CD4-positive, alpha-beta T cell treated with Interleukin-4 for 1 hour (primary cell): ENCODE measurements around the gene RASA3.
"Not testable (repeated sequence)": the region's sequence is repeated elsewhere in the genome, so short reads cannot be mapped to it uniquely, and the experiment has no call there.

Source experiments
- DNase-seq, 2 donors: peaks; one replicate each; pipeline ENCODE4 v3.0.0-alpha.2; 2020 to 2022

Gene RASA3

DNA sequence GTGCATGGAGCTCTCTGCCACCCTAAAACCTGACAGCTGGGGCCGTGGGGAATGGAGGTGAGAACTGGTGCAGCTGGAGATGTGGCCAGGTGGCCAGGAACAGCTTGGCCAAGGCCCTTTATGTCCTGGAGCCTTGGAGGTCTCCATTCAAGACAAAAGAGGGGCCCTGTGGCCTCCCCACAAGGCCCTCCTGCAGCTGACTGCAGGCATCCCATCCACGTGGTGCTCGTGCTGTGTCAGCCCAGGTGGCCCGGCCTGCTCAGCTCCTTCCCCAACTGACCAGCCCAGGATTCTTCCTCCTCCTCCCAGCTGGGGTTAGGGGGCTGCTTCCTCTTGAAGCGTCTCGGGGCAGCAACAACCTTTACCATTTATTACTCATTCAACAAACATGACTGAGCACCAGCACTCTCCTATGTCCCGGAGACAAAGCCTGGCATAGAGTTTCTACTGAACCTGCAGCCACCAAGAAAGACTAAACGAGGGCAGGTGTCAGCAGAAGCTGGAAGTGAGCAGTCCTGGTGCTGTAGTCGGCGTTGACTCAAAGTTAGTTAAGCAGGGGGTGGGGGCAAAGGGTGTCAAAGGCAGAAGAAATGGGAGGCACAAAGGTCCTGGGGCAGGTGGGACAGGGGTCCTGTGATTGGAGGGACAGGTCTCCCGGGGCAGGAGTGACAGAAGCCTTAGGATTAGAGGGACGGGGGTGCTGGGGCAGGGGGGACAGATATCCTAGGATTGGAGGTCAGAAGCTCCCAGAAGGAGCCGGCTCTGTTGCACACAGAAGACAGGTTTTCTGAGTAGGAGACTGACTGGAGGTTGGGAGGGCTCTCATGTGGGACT is 135.3 kb downstream of the RASA3 start:
- no peak for DNase-seq

DNA sequence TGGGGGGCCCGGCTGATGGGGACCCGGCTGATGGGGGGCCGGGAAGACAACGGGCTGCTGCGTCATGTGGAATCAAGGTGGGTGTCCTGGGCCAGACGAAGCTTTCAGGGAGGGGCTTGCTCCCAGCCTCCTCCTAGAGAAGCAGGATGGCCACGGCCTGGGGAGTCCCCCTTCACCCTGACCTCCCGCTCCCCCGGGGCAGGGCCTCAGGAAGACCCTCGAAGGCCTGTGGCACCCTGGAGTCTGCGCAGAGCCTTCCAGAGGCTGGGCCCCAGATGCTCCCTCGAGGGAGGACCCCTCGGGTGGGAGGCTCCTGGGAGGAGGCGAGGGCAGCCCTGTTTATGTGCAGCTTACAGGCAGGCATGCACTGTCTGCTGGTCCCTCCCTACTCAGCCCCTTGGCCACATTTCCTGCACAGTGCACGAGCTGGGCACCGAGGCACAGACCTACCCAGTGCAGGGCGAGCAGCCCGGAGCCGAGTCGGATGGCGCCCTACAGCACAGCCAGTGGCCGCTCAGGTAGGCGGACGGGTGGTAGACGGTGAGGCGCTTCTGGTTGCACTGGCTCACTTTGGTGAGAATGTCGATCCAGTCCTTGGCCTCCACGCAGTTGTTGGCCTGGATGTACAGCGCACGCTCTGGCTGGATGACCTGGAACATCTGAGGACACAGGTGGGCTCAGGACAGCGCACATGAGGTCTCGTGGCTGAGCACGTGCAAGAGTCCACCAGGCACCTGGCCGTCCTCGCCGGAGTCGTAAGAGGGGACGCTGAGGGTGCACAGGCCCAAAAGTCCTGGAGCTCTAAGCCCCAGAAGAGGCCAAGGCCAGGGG is 136.1 kb downstream of the RASA3 start:
- no peak for DNase-seq

DNA sequence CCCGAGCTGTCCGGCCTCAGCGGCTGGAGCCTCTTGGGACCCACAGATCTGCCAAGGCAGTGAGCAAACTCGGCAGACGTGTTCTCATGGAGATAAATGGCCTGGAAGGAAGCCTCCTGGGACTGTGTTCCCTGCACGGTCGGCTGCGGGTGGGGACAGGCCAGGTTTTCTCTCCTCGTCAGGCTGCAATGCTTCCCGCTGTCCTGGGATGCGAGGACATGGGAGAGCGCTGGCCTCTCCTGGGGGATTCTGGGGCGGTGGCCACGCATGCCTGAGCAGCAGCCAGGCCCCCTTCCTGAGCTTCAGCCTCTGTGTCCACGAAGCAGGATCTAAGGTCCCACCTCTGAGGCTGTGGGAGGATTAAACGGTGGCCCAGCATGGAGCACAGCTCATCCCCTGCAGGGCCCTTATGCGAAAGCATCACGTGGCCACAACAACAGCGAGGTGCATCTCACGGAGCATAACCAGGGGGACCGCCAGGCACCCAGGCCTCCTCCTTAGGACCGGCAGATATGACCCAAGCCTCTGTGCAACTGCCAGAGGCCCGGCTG is 137.3 kb downstream of the RASA3 start:
- DNase-seq: no peak

DNA sequence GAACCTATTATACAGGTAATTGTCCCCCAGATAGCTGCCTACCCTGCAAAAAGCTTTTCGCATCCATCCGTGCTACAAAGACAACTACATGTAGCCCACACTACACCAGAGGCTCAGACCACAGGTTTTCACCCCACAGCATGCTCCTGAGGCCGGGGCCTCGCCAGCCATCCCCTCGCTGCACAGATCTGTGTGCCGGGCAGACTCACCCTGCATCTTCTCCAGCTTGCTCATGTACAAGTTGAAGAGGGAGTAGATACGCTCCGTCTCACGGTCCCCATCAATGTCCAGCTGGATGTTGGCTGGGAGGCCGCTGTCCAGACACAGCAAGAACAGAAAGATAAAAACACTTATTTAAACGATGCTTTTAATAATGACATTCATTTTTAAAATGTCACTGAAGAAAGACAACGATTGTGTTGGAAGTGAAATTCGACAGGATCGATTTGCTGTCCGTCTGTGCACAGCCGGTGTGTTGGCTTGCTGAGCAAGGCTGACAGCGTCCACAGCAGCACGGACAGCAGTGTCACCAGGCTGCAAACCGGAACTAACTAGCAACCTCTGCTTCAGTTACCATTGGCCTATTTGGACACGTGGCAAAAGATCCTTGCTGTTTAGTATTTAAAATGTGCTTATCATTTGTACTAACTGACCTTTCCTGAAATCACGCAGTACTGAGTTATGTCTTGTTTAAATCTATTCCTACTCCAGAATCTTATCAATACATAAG is 140.0 kb downstream of the RASA3 start:
- DNase-seq: no peak

DNA sequence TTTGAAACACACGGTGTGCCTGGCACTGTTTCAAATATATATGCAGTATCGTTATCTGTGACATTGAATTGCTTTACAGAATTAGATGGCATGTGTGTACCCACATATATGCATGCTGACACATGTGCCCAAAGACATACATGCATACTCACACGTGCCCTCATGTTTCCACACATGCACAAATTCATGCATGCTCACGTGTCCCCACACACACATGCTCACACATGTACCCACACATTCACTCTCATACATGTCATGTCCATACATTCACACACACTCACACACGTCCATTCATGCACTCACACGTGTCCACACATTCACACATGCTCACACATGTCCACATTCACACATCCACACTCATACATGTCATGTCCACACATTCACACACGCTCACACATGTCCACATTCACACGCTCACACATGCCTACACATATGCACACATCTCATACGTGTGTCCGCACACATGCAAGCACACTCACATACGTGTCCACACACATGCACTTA is 140.7 kb downstream of the RASA3 start:
- DNase-seq: no peak

DNA sequence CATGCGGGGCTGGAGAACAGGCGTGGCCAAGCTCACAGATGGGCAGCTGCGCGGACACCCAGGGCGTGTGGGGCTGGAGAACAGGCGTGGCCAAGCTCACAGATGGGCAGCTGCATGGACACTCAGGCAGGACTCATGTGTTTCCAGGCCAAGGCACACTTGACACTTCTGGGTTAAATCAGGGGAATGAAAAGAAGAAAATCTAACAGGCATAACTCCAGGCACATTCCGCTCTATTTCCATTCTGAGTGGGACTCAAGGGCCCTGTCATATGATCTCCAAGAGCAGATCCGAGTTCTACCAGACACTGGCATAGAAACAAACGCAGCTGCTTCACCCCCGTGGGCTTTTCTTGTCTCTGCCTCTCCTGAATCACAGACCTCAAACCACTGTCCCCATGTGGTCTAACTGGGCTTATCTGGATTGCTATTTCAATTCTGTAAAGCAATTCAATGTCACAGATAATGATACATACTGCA is 141.2 kb downstream of the RASA3 start:
- DNase-seq: no peak

DNA sequence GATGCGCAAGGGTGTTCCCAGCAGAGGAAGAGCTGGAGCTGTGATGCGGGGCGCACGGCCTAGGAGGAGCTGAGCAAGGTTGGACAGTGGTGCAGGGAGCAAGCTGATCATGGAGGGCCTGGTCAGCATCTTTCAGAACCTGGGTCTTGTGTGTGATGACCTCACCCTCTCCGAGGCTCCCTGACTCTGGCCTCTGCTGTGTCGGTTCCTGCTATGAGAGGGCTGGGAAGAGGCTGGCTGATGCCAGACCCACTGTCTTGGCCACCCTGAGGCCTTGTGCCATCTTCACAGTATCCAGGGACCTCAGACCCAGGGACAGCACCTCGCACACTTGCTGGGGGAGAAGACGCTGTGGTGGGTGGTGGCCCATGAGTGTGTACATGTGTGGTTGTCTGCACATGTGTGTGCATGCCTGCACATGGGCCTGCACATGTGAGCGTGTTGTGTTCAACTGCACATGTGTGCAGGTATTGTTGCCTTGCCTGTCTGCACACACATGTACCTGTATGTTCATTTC is 142.0 kb downstream of the RASA3 start:
- no peak for DNase-seq

DNA sequence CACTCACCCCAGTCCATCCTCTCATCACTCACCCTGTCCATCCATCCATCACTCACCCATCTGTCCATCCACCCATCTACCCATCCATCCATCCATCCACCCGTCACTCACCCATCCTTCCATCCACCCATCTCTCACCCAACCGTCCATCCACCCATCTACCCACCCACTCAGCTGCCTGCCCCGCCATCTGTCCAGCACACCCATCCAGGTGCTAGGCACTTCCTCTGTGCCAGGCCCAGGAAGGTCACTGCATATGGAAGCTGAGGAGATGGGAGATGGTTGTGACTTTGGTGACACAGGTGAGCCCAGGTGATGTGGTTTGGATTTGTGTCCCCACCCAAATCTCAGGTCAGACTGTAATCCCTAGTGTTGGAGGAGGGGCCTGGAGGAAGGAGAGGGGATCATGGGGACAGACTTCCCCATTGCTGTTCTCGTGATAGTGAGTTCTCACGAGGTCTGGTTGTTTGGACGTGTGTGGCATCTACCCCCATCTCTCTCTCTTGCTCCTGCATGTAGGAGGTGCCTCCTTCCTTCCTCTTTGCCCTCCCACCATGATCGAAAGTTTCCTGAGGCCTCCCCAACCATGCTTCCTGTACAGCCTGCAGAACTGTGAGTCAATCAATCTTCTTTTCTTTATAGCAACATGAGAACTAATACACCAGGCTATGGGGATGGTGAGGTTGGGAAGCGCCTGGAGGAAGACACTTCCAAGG is 142.7 kb downstream of the RASA3 start:
- DNase-seq: no peak

DNA sequence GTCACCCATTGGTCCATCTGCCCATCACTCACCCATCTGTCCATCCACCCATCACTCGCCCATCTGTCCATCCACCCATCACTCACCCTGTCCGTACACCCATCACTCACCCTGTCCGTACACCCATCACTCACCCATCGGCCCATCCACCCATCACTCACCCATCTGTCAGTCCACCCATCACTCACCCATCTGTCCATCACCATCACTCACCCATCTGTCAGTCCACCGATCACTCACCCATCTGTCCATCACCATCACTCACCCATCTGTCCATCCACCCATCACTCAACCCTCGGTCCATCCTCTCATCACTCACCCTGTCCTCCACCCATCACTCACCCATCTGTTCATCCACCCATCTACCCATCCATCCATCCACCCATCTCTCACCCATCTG is 143.6 kb downstream of the RASA3 start:
- not testable (repeated sequence) for DNase-seq

DNA sequence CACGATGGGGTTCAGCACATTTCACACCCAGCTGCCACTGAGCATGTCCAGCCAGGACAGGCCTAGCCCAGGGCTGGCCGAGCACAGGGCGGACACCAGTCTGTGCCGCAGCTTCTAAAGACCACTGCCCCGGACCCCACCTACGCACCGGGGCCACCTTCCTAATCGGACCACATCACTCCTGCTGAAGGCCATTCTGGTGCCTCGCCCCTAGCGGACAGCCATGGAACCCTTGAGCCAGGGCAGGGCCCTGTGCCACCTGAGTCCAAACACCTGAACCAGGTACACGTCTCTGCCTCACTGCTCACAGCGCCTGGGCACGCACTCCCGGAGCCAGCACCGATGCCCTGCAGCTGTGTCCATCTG is 150.1 kb downstream of the RASA3 start:
- DNase-seq: no peak

DNA sequence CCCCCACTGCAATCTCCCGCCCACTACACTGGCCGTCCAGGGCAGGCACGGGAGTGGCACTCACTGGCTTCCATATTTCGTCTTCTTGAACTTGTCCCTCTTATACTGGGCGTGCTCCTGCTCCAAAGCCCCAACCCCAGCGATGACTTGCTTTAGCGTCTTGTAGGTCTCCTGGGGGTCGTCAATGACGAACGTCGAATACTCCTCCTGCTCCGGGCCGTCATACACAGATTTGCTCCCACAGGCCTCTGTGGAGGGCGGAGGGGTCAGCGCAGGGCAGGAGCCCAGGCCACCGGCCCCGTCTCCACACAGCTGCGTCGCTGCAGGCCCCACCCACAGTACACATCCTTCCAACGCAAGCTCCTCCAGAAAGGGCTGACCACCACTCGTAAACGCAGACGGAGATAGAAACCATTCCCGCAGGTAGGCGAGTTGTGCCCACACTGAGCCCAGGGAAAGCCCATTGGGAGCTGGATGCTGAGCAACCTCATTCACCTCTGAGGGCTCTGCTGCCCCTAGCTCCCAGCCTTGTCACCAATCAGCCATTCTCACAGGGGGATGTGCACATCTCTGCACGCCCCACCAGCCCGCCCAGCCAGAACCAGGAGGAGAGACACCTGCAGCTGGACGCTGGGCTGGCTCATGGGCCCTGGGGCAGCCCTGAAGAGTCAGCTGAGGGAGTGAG is 150.7 kb downstream of the RASA3 start:
- no peak for DNase-seq

DNA sequence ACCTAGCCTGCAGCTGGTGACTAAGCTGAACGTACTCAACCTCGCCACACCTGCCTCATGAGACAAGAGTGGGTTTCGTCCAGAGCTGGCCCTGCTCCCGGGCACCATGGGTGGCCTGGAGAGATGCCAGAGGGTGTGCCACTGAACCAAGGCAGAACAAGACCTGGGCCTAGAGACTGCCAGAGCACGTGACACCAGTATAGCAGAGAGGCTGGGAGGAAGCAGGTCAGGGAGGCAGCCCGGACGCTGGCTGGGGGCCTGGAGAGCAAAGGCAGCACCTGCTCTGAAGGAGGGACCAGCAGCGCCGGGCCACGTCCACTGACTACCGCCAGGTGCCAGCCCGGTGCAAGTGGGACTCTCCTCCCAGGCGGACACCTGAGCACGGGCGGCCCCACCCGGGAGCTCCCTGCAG is 151.2 kb downstream of the RASA3 start:
- DNase-seq: no peak

DNA sequence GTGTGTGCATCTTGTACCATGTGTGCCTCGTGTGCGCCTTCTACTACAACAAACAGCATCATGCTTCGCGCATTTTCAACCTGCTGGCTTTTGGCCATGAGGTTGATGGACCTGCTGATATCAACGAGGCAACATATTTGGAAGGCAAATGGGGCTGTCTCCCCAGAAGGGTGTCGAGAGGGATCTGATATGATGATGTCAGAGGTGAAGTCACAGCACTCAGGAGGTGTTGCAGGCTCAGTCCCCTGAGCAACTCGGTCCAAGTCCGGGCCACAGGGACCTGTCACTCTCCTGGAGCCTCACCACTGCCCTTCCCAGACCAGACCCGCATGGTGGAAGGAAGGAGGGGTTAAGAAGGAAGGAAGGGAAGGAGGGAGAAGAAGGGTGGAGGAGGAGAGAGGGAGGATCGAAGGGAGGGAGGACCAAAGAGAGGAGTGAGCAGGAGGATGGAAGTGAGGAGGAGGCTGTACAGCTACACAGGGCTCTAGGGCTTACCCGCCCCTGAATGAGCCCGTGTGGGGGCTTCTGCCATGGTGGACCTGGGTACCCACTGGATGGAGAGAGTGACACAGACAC is 151.8 kb downstream of the RASA3 start:
- DNase-seq: no peak

DNA sequence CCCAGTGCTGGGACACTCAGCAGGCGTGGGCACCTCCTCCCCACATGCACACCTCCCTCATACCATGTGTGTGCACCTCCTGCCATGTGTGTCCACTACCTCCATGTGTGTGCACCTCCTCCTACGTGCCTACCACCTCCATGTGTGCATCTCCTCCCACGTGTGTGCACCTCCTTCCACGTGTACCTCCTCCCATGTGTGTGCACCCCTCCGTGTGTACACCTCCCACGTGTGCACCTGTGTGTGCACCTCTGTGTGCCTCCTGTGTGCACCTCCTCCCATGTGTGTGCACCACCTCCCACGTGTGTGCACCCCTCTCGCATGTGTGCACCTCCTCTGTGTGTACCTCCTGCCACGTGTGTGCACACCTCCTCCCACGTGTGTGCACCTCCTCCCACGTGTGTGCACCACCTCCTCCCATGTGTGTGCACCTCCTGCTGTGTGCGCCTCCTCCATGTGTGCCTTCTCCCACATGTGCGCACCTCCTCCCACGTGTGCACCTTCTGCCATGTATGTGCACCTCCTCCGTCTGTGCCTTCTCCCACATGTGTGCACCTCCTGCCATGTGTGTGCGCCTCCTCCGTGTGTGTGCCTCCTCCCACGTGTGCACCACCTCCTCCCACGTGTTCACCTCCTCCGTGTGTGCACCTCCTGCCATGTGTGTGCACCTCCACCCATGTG is 152.5 kb downstream of the RASA3 start:
- no peak for DNase-seq

DNA sequence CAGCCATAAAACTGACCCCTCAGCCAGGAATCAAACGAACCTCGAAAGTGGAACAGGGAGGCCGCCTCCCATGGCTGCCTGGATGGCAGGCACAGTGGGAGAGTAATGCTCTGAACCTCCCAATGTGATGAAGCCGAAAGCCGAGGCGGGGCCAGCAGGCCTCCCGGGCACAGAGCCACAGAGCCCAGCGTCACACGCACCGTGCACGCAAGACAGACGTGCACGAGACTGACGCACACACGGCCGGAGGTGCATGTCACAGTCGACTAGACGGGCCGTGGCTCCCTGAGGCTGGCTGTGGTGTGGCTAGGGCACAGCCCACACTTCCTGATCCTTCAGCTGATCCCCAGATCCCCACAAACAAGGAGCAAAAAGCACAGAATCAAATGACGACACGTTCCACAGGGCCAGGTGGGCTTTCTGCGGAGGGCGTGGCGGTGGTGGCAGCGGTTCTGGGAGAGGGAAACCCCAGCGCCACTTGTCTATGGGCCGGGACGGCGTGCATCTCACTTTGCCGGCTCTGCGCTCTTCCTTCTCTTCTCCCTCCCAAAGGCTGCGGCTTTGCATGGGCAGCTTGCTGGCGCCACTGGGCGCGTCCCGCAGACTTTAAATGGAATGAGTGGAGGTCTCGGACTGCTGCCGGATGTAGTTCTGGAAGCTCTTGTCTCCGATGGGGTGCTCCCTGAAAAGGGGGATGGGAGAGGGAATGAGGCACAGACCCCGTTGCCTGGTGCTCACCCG is 153.5 kb downstream of the RASA3 start:
- no peak for DNase-seq

DNA sequence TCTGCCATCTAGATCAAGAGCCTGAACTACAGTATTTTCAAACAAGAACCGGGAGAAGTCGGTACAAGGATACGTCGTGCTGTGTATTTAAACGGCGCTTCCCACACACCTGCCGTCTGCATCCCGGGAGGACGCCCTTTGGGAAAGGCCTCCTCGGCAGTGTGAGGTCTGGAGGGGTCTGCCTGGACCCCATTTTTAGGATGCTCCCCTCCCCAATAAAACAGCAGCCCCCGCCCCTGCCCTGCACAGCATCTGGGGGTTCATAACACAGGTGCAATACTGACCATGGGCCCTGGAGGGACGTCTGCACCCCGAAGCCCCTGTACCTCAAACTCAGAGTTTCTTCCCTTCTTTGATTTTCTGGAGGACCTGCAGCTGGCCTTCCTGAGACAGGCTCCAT is 154.4 kb downstream of the RASA3 start:
- DNase-seq: no peak

DNA sequence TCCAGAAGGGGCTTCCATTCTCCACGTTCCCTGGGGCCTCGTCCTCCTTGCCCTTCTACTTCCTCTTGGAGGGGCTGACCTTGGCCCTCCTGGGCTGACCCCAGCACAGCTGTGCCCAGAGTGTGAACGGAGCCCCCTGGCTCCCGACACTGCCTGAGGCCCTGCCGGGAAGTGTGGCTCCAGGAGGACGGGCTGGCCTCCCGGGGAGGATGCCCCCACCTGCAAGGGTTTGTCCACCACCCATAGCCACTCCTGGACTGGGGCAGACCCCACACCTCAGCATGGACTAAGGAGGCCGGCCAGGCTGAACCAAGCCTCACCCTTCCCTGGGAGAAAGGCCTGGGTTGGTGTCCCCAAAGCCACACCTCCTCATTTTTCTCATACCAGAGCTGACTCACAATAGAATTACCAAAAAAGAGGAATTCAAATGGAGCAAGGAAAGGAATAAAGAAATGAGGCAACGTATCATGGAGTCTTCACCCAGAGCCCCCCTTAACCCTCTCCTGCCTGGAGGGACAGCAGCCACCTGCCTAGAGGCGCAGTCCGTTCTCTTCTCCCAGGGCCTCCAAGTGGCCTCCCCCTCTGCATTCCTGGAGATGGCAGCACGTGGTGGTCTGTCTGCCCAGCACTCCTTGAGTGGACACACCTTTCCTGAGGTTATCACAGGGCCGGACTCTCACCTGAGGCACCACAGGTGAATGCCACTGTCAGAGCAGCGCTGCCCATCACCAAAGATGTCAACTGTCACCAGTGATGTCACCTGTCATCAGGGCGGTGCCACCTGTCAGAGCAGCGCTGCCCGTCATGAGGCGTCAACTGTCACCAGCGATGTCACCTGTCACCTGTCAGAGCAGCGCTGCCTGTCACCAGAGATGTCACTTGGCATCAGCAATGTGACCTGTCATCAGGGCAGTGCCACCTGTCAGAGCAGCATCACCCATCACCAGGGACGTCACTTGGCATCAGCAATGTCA is 155.4 kb downstream of the RASA3 start:
- no peak for DNase-seq

DNA sequence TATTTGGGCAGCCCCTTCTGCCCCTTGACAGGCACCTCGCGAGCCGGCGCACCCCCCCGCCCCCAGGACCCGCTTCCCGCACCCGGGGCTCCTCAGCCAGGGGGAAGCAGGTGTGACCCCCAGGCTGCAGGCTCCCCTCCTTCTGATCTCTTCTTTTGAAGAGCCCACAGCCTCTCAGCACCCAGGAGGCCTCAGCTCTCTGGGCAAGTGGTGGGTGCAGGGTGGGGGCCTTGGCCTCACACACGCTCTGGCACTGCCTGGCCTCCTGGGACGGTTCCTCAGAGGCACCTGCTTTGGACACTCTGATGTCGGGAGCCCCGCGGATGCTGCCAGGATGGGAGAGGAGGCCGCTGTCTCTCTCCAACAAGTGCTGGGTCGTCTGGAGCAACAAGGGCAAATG is 157.0 kb downstream of the RASA3 start:
- DNase-seq: no peak
